GM18505 (cell line): ENCODE data around the gene SNRPA1.

Experiments used
- ATAC-seq: cut with Tn5 transposase; IDR thresholded peaks from one replicate; pipeline ENCODE4 v1.9.1; 2021; ENCODE audit not compliant: unreplicated experiment
- POLR2A ChIP-seq: IDR thresholded peaks from 4 replicates; pipeline ENCODE4 v1.6.1; 2011; ENCODE audit warnings: borderline replicate concordance; ENCODE audit not compliant: insufficient read depth, insufficient read length; ENCODE audit errors: extremely low read depth

Gene SNRPA1

GRCh38 chr15:101314336-101315125 is 19.5 kb upstream of the SNRPA1 start:
- ATAC-seq, result no peak
- no peak for TF ChIP-seq POLR2A

GRCh38 chr15:101313041-101313761 is 18.2 kb upstream of the SNRPA1 start:
- ATAC-seq, result no peak
- TF ChIP-seq POLR2A, result no peak

- no peak for ATAC-seq
- no peak for TF ChIP-seq POLR2A
Measured at GRCh38 chr15:101310508-101310907, 15.5 kb upstream of the SNRPA1 start.

- ATAC-seq, result no peak
- TF ChIP-seq POLR2A, result no peak
Measured at GRCh38 chr15:101310161-101310480, 15.1 kb upstream of the SNRPA1 start.

- no peak for ATAC-seq
Measured at GRCh38 chr15:101309436-101310160, 14.6 kb upstream of the SNRPA1 start.

GRCh38 chr15:101308604-101309435 is 13.8 kb upstream of the SNRPA1 start:
- no peak for ATAC-seq

More at GRCh38 chr15:101309436-101310160, 14.6 kb upstream of the SNRPA1 start:
- TF ChIP-seq POLR2A, result no peak

GRCh38 chr15:101307897-101308603 is 13.0 kb upstream of the SNRPA1 start:
- ATAC-seq, result no peak
- TF ChIP-seq POLR2A, result no peak

More at GRCh38 chr15:101308604-101309435, 13.8 kb upstream of the SNRPA1 start:
- TF ChIP-seq POLR2A, result no peak

- TF ChIP-seq POLR2A, result no peak
- no peak for ATAC-seq
Measured at GRCh38 chr15:101307048-101307896, 12.2 kb upstream of the SNRPA1 start.

- ATAC-seq, result no peak
- TF ChIP-seq POLR2A, result no peak
Measured at GRCh38 chr15:101306341-101307047, 11.4 kb upstream of the SNRPA1 start.

- TF ChIP-seq POLR2A, result no peak
- ATAC-seq, result no peak
Measured at GRCh38 chr15:101305820-101306255, 10.8 kb upstream of the SNRPA1 start.

GRCh38 chr15:101303408-101303807 is 8.4 kb upstream of the SNRPA1 start:
- TF ChIP-seq POLR2A, result no peak
- ATAC-seq, result no peak
